RWPE1 (cell line): ENCODE results near the gene NBAS.

Source experiments
- CTCF ChIA-PET: fragments of 350-600 bp; sonication (Branson Sonifier 250); formaldehyde crosslinking; extraction: SDS; loops from one replicate; lab custom pipeline; 2021; lab: Yijun Ruan, JAX
- POLR2A ChIA-PET: fragments of 400-600 bp; formaldehyde crosslinking; extraction: SDS; loops from one replicate; lab custom pipeline; 2020; ENCODE audit warnings: antibody characterized with exemption; ENCODE audit not compliant: low non-redundant PET; lab: Yijun Ruan, JAX
- DNase-seq: peaks from one replicate; pipeline ENCODE4 v3.0.0; 2012; ENCODE audit warnings: low spot score
- H3K27ac ChIP-seq: fragments of 450-650 bp; 2 replicates; pipeline ENCODE4 v1.5.1; 2017
- CTCF ChIP-seq: fragments of 450-650 bp; conservative IDR thresholded peaks from 2 replicates; pipeline ENCODE4 v1.5.1; 2017; ENCODE audit warnings: low read depth, mild to moderate bottlenecking

The NBAS gene

GRCh38 chr2:15159751-15160177 is 401.4 kb downstream of the NBAS start:
- DNase-seq, result no peak
- TF ChIP-seq CTCF, result no peak
- ChIA-PET CTCF (interaction anchor here (0.7 kb wide), 1 partner anchor 53 kb away, joined by 5 read pairs; no protein-coding TSS in a partner anchor), POLR2A (no interaction called here)
- H3K27ac ChIP-seq, result no peak overlapping the region

- POLR2A ChIA-PET, result no interaction called here
- no peak overlapping the region for H3K27ac ChIP-seq
- no peak for TF ChIP-seq CTCF
- CTCF ChIA-PET, result no interaction called here
- DNase-seq, result no peak
These were observed 401.9 kb downstream of the NBAS start for GRCh38 chr2:15159206-15159605.

- DNase-seq, result no peak
- H3K27ac ChIP-seq, result no peak overlapping the region
- POLR2A ChIA-PET, result no interaction called here
- no peak for TF ChIP-seq CTCF
- CTCF ChIA-PET, result no interaction called here
These were observed 402.6 kb downstream of the NBAS start for GRCh38 chr2:15158532-15158931.

- DNase-seq, result no peak
- H3K27ac ChIP-seq, result no peak overlapping the region
- POLR2A ChIA-PET, result no interaction called here
- CTCF ChIA-PET, result no interaction called here
- no peak for TF ChIP-seq CTCF
These were observed 403.0 kb downstream of the NBAS start for GRCh38 chr2:15158100-15158499.

GRCh38 chr2:15155959-15156574 is 405.1 kb downstream of the NBAS start:
- POLR2A ChIA-PET, result no interaction called here
- no peak overlapping the region for H3K27ac ChIP-seq
- no peak for TF ChIP-seq CTCF
- no peak for DNase-seq
- CTCF ChIA-PET, result no interaction called here

GRCh38 chr2:15154297-15154696 is 406.8 kb downstream of the NBAS start:
- ChIA-PET POLR2A (no interaction called here), CTCF (no interaction called here)
- no peak for DNase-seq
- TF ChIP-seq CTCF, result no peak
- no peak overlapping the region for H3K27ac ChIP-seq
